Activated naive CD8-positive, alpha-beta T cell treated with anti-CD3 and anti-CD28 coated beads for 36 hours (primary cell): ENCODE measurements around the gene TSPAN33. TPM values are rescaled to one million over a fixed set of nuclear protein-coding genes. Genes with fewer than 3 reads are reported as not detected.
"Not testable (repeated sequence)": the region's sequence is repeated elsewhere in the genome, so short reads cannot be mapped to it uniquely, and the experiment has no call there.

Experiments
- DNase-seq: peaks from one replicate; pipeline ENCODE4 v3.0.0; 2021
- H3K27ac Mint-ChIP-seq: one replicate; pipeline ENCODE4 v1.8.0; 2022; ENCODE audit warnings: mild to moderate bottlenecking, moderate library complexity, mixed read lengths
- H3K27me3 Mint-ChIP-seq: one replicate; pipeline ENCODE4 v1.8.0; 2022; ENCODE audit warnings: mild to moderate bottlenecking, mixed read lengths
- H3K36me3 Mint-ChIP-seq: one replicate; pipeline ENCODE4 v1.8.0; 2021; ENCODE audit warnings: mild to moderate bottlenecking, mixed read lengths
- H3K4me1 Mint-ChIP-seq: one replicate; pipeline ENCODE4 v1.8.0; 2021; ENCODE audit warnings: mixed read lengths
- H3K4me3 Mint-ChIP-seq: one replicate; pipeline ENCODE4 v1.8.0; 2022; ENCODE audit warnings: mild to moderate bottlenecking, moderate library complexity, mixed read lengths
- H3K9me3 Mint-ChIP-seq: one replicate; pipeline ENCODE4 v1.8.0; 2022; ENCODE audit warnings: mixed read lengths
- total RNA-seq, 2 experiments: library from RNA; stranded (reverse); gene quantifications; one replicate each; pipeline ENCODE4 v1.2.3, GENCODE V29; 2021

TSPAN33 gene
- total RNA-seq: 10 to 100 TPM; 18.7 to 19.5 TPM

GRCh38 chr7:129144095-129144833 lies at the start of gene TSPAN33:
TSPAN33 (plus strand) TSS chr7:129144707; CDS start chr7:129144981, 274 bp downstream.
- no peaks in the 10 kb centered on the region for H3K36me3 Mint-ChIP-seq
- DNase-seq: peak; percentile 79
- H3K4me3 Mint-ChIP-seq: peak within 1 kb of the TSS; percentile 87
- H3K27me3 Mint-ChIP-seq: no peaks in the 10 kb centered on the region
- H3K4me1 Mint-ChIP-seq: peaks cover 17% of the 10 kb centered on the region
- H3K9me3 Mint-ChIP-seq: no peaks in the 10 kb centered on the region
- H3K27ac Mint-ChIP-seq: peak within 1 kb of the TSS; percentile 73

- no peak for DNase-seq
- H3K9me3 Mint-ChIP-seq: no peaks in the 10 kb centered on the region
- no peak overlapping the region for H3K4me3 Mint-ChIP-seq
Observed at GRCh38 chr7:129095258-129095657, 49.2 kb upstream of the TSPAN33 start.

GRCh38 chr7:129098409-129099084 lies 46.0 kb upstream of the TSPAN33 start:
- no peaks in the 10 kb centered on the region for H3K27me3 Mint-ChIP-seq
- H3K27ac Mint-ChIP-seq: no peak overlapping the region
- DNase-seq: no peak
- H3K4me3 Mint-ChIP-seq: no peak overlapping the region
- no peaks in the 10 kb centered on the region for H3K9me3 Mint-ChIP-seq
- H3K4me1 Mint-ChIP-seq: peaks cover 9% of the 10 kb centered on the region
- no peaks in the 10 kb centered on the region for H3K36me3 Mint-ChIP-seq

More at GRCh38 chr7:129095258-129095657, 49.2 kb upstream of the TSPAN33 start:
- Mint-ChIP-seq H3K27me3 (no peaks in the 10 kb centered on the region), H3K27ac (peak overlapping the region; percentile 68), H3K36me3 (no peaks in the 10 kb centered on the region), H3K4me1 (peaks cover 15% of the 10 kb centered on the region)

- Mint-ChIP-seq H3K27me3 (no peaks in the 10 kb centered on the region), H3K36me3 (no peaks in the 10 kb centered on the region), H3K27ac (no peak overlapping the region), H3K9me3 (no peaks in the 10 kb centered on the region), H3K4me1 (peaks cover 2% of the 10 kb centered on the region), H3K4me3 (no peak overlapping the region)
- no peak for DNase-seq
Observed at GRCh38 chr7:129100827-129101166, 43.7 kb upstream of the TSPAN33 start.

- no peaks in the 10 kb centered on the region for H3K36me3 Mint-ChIP-seq
- no peaks in the 10 kb centered on the region for H3K4me1 Mint-ChIP-seq
Observed at GRCh38 chr7:129101746-129102145, 42.8 kb upstream of the TSPAN33 start.

GRCh38 chr7:129103561-129104324 lies 40.8 kb upstream of the TSPAN33 start:
- no peaks in the 10 kb centered on the region for H3K36me3 Mint-ChIP-seq
- no peaks in the 10 kb centered on the region for H3K4me1 Mint-ChIP-seq
- H3K9me3 Mint-ChIP-seq: no peaks in the 10 kb centered on the region
- H3K27ac Mint-ChIP-seq: no peak overlapping the region
- no peak overlapping the region for H3K4me3 Mint-ChIP-seq
- H3K27me3 Mint-ChIP-seq: no peaks in the 10 kb centered on the region
- DNase-seq: no peak

More at GRCh38 chr7:129101746-129102145, 42.8 kb upstream of the TSPAN33 start:
- H3K27ac Mint-ChIP-seq: no peak overlapping the region
- no peaks in the 10 kb centered on the region for H3K9me3 Mint-ChIP-seq
- H3K27me3 Mint-ChIP-seq: no peaks in the 10 kb centered on the region
- no peak overlapping the region for H3K4me3 Mint-ChIP-seq
- no peak for DNase-seq

- H3K27ac Mint-ChIP-seq: no peak overlapping the region
- H3K4me3 Mint-ChIP-seq: no peak overlapping the region
- DNase-seq: no peak
- H3K36me3 Mint-ChIP-seq: no peaks in the 10 kb centered on the region
- H3K4me1 Mint-ChIP-seq: peaks cover 4% of the 10 kb centered on the region
- no peaks in the 10 kb centered on the region for H3K27me3 Mint-ChIP-seq
- H3K9me3 Mint-ChIP-seq: no peaks in the 10 kb centered on the region
Observed at GRCh38 chr7:129108581-129108980, 35.9 kb upstream of the TSPAN33 start.

GRCh38 chr7:129110258-129110981 lies 34.1 kb upstream of the TSPAN33 start:
- Mint-ChIP-seq H3K27me3 (no peaks in the 10 kb centered on the region), H3K27ac (no peak overlapping the region), H3K4me3 (no peak overlapping the region), H3K9me3 (no peaks in the 10 kb centered on the region), H3K36me3 (no peaks in the 10 kb centered on the region), H3K4me1 (peaks cover 4% of the 10 kb centered on the region)
- no peak for DNase-seq

- Mint-ChIP-seq H3K4me3 (no peak overlapping the region), H3K27me3 (no peaks in the 10 kb centered on the region), H3K27ac (no peak overlapping the region), H3K4me1 (peaks cover 4% of the 10 kb centered on the region), H3K36me3 (no peaks in the 10 kb centered on the region), H3K9me3 (no peaks in the 10 kb centered on the region)
- DNase-seq: no peak
Observed at GRCh38 chr7:129110982-129111376, 33.5 kb upstream of the TSPAN33 start.

GRCh38 chr7:129115676-129116075 lies 28.8 kb upstream of the TSPAN33 start:
- no peak overlapping the region for H3K27ac Mint-ChIP-seq
- no peak overlapping the region for H3K4me3 Mint-ChIP-seq
- no peaks in the 10 kb centered on the region for H3K27me3 Mint-ChIP-seq
- peaks cover 3% of the 10 kb centered on the region for H3K4me1 Mint-ChIP-seq
- no peaks in the 10 kb centered on the region for H3K36me3 Mint-ChIP-seq
- no peak for DNase-seq
- peaks cover under 1% of the 10 kb centered on the region for H3K9me3 Mint-ChIP-seq

GRCh38 chr7:129118182-129118581 lies 26.3 kb upstream of the TSPAN33 start:
- Mint-ChIP-seq H3K9me3 (peaks cover 12% of the 10 kb centered on the region), H3K4me3 (no peak overlapping the region), H3K27ac (no peak overlapping the region)

GRCh38 chr7:129118976-129119375 lies 25.5 kb upstream of the TSPAN33 start:
- DNase-seq: no peak
- peaks cover 12% of the 10 kb centered on the region for H3K9me3 Mint-ChIP-seq
- H3K27me3 Mint-ChIP-seq: no peaks in the 10 kb centered on the region
- no peak overlapping the region for H3K4me3 Mint-ChIP-seq
- H3K36me3 Mint-ChIP-seq: peaks cover 5% of the 10 kb centered on the region
- H3K4me1 Mint-ChIP-seq: peaks cover 19% of the 10 kb centered on the region
- H3K27ac Mint-ChIP-seq: no peak overlapping the region

More at GRCh38 chr7:129118182-129118581, 26.3 kb upstream of the TSPAN33 start:
- DNase-seq: no peak
- peaks cover 5% of the 10 kb centered on the region for H3K36me3 Mint-ChIP-seq
- peaks cover 15% of the 10 kb centered on the region for H3K4me1 Mint-ChIP-seq
- H3K27me3 Mint-ChIP-seq: no peaks in the 10 kb centered on the region

GRCh38 chr7:129121501-129122077 lies 22.9 kb upstream of the TSPAN33 start:
- H3K9me3 Mint-ChIP-seq: peaks cover 12% of the 10 kb centered on the region
- peaks cover 19% of the 10 kb centered on the region for H3K4me1 Mint-ChIP-seq
- not testable (repeated sequence) for H3K27me3 Mint-ChIP-seq, H3K4me3 Mint-ChIP-seq, DNase-seq, H3K36me3 Mint-ChIP-seq, H3K27ac Mint-ChIP-seq

- no peak for DNase-seq
- H3K27ac Mint-ChIP-seq: peak overlapping the region; percentile 25
- no peak overlapping the region for H3K4me3 Mint-ChIP-seq
- peaks cover 19% of the 10 kb centered on the region for H3K4me1 Mint-ChIP-seq
- H3K27me3 Mint-ChIP-seq: no peaks in the 10 kb centered on the region
- H3K36me3 Mint-ChIP-seq: peaks cover 5% of the 10 kb centered on the region
- H3K9me3 Mint-ChIP-seq: peaks cover 12% of the 10 kb centered on the region
Observed at GRCh38 chr7:129122078-129122750, 22.3 kb upstream of the TSPAN33 start.
